NCI-H69 (cell line): ENCODE measurements around the gene SEC31A.
"Not testable (repeated sequence)": the region's sequence is repeated elsewhere in the genome, so short reads cannot be mapped to it uniquely, and the experiment has no call there.

Source experiments
- DNase-seq: peaks from one replicate; lab custom pipeline; 2025; lab: John Stamatoyannopoulos, UW

The SEC31A gene

GRCh38 chr4:82839624-82840023, 51.3 kb downstream of the SEC31A start:
- DNase-seq = no peak

GRCh38 chr4:82833696-82834313, 57.1 kb downstream of the SEC31A start:
- no peak for DNase-seq

DNA sequence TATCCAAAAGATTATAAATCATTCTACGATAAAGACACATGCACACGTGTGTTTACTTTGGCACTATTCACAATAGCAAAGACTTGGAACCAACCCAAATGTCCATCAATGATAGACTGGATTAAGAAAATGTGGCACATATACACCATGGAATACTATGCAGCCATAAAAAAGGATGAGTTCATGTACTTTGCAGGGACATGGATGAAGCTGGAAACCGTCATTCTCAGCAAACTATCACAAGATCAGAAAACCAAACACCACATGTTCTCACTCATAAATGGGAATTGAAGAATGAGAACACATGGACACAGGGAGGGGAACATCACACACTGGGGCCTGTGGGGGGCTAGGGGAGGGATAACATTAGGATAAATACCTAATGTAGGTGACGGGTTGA, 57.9 kb downstream of the SEC31A start:
- DNase-seq = not testable (repeated sequence)

DNA sequence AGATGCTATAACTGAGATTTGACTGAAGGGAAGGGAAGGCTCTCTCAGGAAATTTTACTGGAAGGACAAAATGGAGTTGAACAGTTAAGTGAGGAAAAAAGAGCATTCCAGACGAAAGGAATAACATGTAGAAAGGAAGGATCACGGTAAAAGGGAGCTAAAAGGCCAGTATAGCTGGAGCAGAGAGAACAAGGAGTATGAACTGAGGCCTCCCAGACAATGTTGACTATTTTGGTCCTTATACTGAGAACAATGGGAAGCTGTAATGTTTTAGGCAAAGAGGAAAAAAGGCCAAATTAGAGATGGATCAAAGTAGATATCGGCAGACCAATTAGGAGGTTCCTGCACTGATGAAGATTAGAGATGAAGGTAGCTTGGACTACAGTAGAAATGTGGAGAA, 65.5 kb downstream of the SEC31A start:
- DNase-seq = no peak

DNA sequence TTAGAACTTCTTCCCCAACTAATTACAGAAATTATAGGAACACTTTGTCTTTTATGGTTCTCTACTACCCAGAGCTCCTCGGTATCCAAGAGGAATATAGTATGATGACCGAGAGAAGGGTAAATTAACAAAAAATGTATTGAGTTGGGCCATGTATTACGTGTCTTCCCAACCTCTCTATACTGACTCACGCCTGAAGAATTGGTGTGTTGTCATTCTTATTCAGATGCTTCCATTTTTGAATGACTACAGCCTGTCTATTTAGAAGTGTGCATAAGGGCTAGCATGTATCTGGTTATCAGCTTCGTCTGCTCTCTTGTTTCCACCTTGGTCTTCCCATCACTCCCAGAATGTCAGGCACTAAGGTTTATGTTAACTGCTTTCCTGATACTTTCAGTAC, 67.9 kb downstream of the SEC31A start:
- no peak for DNase-seq

- no peak for DNase-seq
Measured at GRCh38 chr4:82820689-82821088, 70.3 kb downstream of the SEC31A start.

- DNase-seq = no peak
Measured at GRCh38 chr4:82818664-82819662, 72.0 kb downstream of the SEC31A start.

- DNase-seq = not testable (repeated sequence)
Measured at GRCh38 chr4:82816874-82817273, 74.1 kb downstream of the SEC31A start.

DNA sequence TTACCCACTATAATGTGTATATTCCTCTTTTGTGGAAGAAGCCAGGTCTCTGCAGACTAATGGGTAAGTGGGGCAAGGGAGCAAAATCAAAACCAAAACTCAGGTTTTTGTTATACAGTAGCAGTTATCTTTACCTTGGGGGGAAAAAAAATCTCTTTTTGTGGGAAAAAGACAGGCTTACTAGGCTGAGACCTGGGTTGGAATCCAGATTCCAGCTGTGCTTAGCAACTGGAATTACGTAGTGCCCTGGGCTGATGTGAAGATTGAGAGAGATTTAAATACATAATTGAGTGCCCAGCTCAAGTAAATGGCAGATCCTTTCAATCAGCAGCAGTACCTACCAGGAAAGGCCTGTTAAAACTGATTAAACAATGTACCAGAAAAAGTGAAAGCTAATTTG, 76.9 kb downstream of the SEC31A start:
- DNase-seq = no peak

GRCh38 chr4:82811838-82812341, 79.1 kb downstream of the SEC31A start:
- DNase-seq = peak; percentile 77

DNA sequence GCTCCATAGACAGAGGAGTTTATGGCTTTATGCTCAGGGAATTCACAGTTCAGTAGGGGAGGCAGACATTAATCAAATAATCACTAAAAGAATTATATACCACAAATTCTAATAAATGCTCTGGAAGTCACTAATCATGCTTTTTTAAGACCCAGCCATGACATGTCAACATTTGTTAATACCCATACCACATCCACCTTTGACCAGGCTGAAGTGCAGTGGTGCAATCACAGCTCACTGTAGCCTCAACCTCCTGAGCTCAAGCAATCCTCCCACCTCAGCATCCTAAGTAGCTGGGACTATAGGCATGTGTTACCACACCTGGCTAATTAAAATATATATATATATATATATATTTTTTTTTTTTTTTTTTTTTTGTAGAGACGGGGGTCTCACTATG, 79.6 kb downstream of the SEC31A start:
- no peak for DNase-seq

GRCh38 chr4:82810176-82810575, 80.8 kb downstream of the SEC31A start:
- no peak for DNase-seq

GRCh38 chr4:82809619-82810018, 81.3 kb downstream of the SEC31A start:
- no peak for DNase-seq

- DNase-seq = no peak
Measured at GRCh38 chr4:82803746-82804145, 87.2 kb downstream of the SEC31A start.

DNA sequence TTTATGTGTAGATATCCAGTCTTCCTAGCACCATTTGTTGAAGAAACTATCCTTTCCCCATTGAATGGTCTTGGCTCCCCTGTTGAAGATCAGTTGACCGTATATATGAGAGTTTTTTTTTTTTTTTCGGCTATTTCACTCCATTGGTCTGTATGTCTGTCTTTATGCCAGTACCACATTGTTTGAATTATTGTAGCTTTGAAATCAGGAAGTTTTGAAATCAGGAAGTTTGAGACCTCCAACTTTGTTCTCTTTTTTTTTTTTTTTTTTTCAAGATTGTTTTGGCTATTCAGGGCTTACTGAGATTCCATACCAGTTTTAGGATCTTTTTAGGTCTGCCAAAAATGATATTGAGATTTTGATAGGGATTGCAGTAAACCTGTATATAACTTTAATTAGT, 88.0 kb downstream of the SEC31A start:
- no peak for DNase-seq

DNA sequence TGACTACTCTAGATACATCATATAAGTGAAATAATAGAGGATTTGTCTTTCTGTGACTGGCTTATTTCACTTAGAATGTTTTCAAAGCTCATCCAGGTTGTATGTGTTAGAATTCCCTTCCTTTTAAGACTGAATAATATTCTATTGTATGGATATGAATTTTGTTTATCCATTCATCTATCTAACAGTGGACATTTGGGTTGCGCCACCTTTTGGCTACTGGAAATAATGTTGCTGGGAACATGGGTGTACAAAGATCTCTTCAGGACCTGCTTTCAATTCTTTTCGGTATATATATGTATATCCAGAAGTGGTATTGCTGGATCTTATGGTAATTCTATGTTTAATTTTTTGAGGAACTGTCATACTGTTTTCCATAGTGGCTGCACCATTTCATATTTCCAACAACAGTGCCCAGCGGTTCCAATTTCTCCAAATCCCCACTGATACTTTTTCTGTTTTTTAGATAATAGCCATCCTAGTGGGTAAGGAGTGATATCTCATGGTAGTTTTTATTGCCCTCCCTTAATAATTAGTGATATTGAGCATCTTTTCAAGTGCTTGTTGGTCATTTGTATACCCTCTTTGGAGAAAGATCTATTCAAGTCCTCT, 88.9 kb downstream of the SEC31A start:
- peak; percentile 47 for DNase-seq

DNA sequence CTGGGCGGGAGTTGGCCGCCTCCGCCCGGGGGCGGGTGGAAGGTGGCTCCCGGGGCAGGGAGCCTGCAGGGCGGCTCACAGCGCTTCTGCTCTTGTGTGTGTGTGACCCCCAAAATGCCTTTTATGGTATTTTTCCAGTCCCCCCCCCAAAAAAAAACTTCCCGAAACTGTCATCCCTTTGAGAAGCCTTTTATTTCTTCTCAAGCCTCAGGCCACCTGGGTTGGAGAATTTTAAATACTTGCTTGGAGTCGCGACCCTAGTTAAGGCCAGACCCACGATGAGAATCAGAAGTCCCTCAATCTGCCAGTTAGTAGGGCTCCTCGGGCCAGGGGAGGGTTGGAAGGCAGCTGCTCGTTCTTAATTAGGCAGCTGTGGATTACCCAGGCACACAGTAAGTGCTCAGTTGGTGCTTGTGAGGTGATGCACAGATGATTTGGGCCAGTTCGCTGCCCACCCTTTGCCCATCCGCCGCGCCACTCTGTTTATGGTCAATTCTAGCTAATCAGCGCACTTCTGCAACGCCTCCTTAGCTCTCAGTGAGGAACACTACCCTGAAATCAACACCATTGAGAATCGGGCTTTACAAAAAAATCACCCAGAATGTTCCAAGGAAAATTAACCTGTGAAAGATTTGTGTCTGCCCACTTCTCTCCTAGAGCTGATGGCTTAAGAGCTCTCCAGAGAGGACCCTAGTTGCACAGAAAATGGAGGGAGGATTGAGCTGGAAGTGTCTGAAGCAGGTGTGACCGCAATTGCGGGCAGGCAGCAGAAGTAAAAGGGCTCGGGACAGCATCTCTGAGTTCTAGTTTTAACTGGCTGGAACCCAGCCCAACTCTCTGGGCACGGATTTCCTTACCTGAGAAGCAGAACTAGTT, 91.7 kb downstream of the SEC31A start:
- peak; percentile 57 for DNase-seq

- peak; percentile 90 for DNase-seq
Measured at GRCh38 chr4:82798168-82799005, 92.6 kb downstream of the SEC31A start, which contains the start of gene SCD5. Gene SCD5 (minus strand): TSS chr4:82798796. CDS start chr4:82798537, 259 bp downstream.

DNA sequence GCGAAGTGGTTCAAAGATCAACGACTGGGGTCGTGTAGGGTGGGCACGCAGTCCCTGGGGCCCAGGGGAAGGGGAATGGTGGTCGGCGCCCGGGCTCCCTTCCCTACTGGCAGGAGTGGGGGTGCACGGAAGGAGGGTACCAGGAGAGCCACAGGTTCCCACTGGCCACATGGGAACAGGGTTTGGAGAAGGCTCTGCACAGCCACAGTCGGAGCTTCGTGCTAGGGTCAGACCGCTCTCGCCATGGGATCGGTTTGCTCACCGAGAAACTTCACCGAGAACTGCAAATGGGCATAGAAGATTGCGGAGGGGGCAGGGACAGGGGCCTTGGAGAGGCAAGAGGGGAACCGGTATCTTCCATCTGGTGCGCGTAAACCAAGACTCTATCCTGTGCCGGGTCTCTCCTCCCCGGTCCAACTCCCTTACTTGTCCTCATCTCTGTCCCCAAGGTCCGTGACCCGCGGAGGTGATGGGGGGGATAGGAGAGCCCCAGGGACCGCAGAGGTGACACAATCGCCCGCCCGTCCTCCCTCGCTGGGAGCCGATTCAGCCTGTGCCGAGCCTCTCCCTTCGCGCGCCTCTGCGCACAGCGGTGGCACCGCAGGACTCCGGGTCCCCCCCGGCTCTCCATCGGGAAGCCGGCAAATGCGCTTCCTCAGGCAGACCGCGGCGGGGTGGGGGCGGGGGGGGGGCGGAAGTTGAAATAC, 93.4 kb downstream of the SEC31A start:
- DNase-seq = peak; percentile 58

DNA sequence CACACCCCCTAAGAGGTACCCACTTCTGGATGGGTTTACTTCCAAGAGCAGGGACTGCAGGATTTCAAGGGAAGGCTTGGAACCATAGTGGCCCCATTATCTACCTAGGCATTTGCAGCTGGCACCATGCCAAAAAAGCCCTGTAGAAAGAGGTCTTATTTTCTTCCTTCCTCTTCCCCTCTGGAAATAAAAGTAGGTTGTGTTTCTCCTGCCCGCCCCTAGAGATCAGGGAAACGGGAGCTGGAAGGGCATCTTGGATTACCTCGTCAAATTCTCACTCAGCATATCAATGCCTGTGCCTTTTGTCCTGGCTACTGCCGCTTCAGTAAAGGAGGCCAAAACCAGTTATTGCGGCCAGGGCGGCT, 93.9 kb downstream of the SEC31A start:
- peak; percentile 66 for DNase-seq
